ENCODE data around the gene CELSR1.

The CELSR1 gene

DNA sequence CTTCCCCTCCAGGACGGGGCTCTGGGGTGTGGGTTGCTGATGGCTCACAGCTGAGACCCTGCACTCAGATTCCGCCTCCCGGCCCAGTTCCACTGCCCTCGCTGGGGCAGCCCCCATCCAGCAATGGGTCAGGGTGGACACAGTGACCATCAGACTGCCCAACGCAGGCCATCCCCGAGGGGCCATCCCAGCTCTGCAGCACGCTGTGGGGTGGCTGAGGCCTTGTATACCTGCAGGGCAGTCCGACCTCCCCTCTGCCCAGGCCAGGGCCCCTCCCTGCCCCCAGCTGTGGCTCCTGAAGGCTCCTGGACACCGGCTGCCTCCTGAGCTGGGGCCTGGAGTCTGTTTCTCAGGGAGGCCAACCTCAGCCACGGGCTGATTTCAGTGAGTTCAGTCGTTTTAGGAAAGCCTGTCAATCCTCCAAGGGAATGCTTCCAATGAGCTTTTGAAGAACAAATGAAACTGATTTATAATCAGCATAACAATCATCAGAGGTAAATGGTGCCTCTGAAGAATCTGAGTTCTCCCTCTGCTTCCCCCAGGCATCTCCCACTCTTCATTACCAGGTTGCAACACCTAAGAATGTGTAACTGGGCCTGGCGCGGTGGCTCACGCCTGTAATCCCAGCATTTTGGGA is 95.1 kb downstream of the CELSR1 start:
- DNase-seq (ENCODE audit: low spot score), result no peak

DNA sequence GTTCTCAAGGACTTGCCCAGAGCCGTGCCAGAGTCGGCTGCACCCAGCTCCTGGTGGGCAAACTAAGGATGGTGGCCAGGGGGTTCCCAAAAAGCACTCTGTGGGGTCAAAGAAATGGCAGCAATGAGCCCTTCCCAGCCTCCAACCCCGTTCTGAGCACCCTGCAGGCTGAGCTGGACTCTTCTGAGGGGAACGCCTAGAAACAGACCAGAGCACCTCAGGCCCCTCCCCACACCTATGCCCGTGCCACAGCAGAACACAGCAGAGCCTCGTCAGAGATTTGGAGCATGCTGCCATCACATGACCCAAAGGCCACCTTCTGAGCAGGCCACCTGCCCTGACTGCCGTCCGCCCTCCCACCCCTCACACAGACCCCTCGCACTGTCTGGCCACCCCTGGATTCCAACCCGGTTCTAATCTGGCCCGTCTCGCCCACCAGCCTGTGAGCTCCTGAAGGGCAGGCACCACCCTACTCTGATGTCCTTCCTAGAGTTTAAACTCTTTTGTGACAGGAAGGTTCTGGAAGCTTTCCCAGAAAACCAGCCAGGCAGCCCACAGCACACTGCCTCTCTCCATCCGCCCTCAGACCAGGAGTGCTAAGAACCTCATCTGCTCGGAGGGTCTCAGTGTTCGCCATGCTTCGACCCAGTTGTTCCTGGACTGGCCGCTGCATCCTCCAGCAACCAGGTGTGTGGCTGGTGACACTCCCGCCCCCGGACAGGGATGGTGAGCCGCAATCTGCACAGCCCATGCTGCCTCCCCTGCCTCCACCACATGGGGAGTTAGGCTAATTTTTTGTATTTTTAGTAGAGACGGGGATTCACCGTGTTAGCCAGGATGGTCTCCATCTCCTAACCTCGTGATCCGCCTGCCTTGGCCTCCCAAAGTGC is 97.6 kb downstream of the CELSR1 start:
- no peak for DNase-seq (ENCODE audit: low spot score)

DNA sequence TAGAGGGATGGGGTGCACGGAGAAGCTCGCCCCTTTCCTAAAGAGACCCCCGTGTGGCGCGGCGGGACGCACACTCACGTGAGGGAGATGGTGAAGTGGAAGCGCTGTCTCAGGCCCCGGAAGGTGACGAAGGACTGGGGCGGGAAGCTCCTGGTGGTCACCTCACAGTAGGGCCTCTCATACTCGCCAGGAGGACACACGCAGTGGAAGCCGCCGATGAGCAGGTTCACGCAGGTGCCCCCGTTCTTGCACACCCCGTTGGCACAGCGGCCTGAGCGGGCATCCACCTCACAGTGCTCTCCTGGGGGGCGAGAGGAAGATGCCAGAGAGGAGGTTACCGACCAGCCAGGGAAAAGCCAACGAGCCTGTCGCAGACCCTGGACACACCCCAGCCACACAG is 98.3 kb downstream of the CELSR1 start:
- no peak for DNase-seq (ENCODE audit: low spot score)

DNA sequence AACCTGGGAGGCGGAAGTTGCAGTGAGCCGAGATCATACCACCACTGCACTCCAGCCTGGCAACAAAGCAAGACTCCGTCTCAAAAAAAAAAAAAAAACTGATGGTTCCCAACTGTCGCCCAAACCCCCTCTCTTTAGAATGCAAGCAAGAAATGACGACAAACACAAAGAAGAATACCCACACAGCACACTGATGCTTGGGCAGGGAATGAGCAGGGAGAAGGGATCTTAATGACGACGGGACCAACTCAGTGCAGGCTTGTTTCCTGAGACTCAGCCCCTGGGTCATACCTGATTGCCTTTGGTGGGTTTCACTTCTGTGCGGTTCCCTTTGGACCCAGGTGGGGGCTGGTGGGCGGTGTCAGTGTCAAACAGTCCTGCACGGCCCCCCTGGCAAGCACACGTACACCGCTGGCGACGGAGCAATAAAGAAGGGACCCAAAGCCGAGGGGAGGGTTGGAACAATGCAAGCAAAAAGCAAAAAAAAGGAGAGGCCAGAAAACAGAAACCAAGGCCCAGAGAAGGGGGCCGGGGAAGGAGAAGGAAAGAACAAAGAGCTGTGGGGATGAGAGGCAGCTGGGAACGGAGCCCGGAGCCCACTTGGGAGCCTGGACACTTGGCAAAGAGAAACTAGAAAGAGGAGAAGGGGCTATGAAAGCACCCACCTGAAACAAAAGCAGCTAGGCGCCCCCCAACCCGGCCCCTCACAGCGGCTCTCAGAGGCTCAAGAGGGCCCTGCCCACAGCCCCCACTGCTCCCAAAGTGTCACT is 99.6 kb downstream of the CELSR1 start:
- DNase-seq (ENCODE audit: low spot score), result no peak

DNA sequence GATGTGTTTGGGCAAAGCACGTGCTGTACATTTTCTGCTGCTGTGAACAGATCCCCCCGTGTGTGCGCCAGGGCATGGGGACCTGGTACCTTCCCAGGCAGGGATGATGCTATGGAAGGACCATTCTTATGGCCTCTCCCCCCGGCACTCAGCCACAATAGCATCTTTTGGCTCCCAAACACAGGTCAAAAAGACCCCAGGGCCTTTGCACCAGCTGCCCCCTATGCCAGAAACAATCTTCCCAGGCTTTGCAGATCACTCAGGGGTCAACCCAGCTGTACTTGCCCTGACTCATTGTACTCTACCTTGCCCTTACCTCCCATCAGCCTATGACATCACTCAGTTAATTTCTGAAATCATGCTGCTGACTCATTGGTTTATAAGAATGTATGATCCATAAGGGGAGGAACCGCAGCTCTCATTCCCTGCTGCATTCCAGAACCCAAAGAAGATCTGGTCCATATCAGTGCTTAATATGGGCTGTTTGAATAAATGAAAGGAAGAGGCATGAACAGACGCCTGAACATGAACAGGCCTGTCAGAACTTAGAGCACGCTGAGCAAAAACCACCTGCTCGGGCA is 100.7 kb downstream of the CELSR1 start:
- DNase-seq (ENCODE audit: low spot score), result peak; percentile 10

DNA sequence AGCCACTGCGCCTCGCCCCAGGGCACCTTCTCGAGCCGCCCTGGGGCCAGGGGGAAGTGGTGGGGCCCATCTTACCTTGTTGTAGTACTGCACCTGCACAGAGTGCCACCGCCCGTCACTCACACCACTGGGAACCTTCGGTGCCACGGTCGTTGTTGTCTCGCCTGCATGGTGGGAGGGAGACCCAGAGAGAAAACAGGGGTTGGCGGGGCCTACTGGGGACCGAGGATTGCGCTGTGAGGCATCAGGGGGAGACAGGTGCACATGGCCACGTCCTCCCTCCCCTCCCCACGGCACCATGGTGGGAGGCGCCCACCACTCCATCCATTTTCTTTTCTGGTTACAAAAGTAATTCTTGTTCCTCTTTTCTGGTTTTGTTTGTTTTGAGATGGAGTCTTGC is 104.1 kb downstream of the CELSR1 start:
- no peak for DNase-seq (ENCODE audit: low spot score)

DNA sequence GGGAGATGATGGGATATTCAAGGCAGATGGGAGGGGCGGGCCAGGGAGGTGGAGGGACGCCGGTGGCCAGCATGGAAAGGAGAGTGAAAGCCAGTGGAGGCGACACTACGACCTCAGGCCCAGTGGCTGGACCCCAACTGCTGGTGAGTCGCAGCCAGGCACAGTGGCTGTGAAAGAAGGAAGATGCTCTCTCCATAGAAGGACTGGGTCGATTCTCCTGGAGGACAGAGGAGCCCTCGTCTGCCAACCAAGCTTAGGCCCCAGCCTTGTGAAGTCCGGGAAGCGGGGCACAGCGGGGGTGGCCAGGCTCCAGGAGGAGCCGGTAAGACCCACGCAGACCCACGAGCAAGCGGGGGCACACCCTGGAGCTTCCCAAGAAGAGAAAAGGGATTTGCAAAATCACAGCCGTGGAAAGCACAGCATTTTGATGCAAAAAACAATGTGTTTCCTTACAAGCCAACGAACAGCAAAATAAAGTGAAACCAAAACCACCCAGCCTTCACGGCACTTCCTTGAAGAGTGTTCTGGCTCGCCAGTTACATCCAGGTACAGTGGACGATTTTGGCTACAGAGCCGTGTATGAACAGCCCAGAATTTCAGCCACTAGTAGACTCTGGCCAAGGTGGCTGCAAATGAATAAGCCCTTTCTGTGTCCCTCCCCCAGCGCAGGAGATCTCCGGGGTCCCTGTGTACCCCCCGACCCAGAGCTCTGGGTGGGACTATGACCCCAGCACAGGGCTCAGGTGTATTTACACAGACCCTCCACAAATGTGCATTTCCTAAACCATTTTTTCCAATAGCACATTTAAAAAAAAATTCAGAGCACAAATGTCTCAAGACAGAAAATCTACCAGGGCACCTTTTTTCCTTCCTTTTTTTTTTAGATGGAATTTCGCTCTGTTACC is 105.0 kb downstream of the CELSR1 start:
- no peak for DNase-seq (ENCODE audit: low spot score)

DNA sequence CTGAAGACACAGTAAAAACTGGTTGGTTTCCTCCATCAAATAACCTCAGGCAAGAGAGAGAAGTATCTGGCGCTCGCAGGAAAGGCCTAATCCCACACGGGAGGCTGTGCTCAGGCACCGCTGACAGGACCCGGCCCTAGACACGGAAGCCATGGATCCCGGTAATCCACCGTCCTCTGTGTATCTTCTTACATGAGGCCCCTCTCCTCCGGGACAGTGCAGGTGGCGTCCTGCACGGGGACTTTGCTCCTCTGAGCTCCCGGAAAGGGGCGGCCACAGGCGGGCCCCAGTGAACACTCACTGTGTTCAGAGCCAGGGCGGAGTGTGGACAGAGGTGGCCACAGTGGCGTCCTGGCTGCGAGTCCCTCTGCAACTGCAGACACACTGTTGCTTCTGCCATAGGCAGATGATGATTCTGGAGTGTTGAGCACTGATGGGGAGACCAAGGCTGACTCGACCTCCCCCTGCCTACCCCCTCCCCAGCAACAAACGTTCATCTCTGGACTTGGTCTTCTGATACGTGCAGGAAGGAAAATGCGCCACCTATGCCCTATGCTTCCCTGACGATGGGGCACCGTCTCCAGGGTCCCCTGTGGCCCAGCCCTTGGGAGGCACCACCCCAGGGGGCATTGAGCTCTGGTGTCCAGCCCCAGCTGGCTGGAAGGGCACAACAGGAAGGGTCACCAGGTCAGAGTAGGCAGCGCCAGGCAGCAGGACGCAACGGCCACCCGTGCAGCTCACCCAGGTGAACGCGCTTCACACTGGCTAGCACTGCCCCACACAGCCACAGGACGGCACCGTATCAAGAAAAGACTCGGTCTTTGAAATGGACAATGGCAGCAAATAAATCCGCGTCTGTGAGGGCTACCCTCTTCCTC is 106.2 kb downstream of the CELSR1 start:
- no peak for DNase-seq (ENCODE audit: low spot score)

DNA sequence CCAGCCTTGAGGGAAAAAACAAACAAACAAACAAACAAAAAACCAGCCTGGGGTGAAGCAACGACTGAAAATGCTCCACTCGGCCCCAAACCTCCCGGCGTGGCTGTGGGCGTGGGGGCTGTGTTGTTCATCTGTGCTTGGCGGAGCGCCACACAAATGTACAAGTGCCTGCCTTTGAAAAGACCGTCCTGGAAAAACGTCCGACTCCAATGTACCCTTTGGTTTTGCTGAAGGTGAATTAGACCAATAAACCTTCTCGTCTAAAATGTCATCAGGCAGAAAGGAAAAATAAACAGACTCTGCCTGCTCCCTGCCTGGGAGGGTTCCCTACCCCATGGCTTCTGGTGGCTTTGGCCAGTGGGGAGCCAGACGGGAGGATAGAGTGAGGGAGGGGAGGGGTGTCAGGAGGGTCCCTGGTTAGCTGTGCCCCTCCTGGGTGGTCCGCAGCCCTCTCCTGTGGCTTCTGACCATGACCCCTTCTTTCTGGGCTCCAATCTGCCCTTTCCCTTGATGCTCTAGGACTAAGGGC is 108.0 kb downstream of the CELSR1 start:
- DNase-seq (ENCODE audit: low spot score), result no peak

DNA sequence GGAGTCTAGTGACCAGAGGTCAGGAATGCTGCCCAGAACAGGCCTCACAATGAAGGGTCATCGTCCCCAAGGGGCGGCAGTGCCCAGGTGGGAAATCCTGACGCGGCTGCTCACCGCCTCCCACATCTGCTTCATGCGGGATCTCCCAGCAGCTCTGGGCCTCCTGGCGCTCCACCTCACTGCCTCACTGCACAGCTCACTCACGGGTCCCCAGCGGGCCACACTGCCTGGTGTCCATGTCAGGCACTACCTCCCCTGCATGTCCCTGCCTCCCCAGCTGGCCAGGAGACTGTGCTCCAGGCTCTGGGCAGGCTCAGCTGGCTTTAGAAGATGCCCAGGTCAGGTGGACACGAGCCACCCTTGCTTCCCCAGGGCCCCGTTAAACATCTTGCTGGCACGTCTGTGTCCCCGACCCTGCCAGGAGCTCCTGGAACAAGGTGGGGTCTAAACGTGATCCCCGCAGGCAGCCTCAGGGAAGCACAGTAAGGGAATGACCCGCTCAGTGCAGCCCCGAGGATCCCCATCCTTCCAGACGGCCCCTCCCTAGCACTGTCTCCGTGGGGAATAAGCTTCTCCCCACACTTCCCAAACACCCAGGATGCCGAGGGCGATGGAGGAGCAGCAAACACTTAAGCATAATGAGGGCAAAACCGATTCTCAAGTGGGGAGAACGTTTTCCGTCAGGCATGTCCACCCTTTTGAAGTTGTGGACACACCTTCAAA is 108.7 kb downstream of the CELSR1 start:
- DNase-seq (ENCODE audit: low spot score), result no peak

DNA sequence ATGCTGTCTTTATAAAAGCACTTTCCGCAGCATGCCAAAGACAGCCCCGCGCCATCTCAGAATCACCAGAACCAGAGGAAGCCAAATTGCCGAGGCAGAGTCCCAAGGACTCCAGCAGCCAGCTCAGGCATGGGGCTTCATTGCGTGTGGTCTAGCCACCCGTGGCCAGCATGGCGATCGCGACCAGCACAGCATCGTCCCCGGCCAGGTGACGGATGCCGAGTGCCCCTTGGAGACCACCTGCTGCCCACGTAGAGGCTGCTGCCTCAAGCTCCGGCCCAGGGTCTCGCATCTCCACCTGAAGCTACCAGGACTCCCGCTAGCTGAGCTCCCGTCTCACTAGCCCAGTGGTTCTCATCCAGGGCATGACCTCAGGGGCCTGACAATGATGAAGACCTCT is 109.2 kb downstream of the CELSR1 start:
- DNase-seq (ENCODE audit: low spot score), result no peak

DNA sequence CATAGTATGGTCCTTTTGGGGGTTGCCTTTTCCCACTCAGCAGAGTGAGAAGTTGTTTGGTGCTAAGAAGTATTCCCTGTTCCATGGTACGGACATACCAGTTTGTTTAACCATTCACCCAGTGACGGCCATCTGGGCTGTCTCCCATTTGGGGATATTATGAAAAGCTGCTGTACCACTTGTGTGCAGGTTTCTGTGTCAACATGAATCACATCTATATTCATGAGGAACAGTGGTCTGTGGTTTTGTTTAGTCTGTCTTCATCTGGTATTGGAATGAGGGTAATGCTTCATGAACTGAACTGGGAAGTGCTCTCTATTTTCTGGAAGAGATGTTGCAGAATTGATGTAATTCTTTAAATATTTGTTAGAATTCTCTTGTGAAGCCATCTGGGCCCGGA is 112.4 kb downstream of the CELSR1 start:
- no peak for DNase-seq (ENCODE audit: low spot score)

DNA sequence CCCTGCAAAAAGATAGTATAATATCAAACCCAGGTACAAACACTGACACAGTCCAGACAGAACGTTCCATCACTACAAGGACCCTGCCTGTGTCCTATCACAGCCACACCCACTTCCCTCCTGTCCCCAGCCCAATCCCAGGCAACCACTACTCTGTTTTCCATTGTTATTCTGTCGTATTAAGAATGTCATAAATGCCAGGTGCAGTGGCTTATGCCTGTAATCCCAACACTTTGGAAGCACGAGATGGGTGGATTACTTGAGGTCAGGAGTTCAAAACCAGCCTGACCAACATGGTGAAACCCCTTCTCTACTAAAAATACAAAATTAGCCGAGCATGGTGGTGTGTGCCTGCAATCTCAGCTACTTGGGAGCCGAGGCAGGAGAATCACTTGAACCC is 112.9 kb downstream of the CELSR1 start:
- no peak for DNase-seq (ENCODE audit: low spot score)

DNA sequence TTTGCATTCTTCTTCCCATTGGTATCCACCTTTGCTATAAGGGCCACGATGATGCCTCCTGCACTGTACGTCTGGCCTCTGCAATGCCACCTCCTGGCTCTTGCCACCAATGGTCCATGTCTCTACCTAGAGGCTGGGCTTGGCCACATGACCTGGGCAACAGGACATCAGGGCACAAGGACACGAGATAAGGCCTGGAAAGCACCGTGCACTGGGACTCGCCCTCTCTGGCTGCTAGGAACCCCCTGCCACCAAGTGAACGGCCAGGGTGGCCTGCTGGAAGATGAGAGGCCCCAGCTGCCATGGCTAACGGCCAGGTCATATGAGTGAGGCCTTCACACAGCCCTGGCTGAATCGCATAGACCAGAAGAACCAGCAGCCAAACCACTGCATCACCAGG is 114.5 kb downstream of the CELSR1 start:
- no peak for DNase-seq (ENCODE audit: low spot score)

DNA sequence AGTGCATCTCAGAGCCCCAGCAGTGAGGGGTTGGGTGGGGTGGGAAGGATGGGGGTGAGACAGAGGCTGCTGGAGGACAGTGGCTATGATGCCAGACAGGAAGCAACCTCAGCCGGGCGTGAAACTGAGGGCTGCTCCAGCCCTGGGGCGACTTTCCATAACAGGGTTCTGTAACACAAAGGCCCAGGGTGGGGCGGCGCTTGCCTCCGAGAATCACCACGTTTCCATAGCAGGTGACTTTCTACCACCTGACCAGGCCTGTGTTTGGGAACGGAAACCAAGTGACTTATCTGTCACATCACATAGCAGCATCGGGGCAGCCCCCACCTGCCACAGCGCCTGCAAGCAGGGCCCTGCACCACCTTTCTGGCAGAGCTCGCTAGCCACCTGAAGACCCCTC is 116.2 kb downstream of the CELSR1 start:
- no peak for DNase-seq (ENCODE audit: low spot score)

DNA sequence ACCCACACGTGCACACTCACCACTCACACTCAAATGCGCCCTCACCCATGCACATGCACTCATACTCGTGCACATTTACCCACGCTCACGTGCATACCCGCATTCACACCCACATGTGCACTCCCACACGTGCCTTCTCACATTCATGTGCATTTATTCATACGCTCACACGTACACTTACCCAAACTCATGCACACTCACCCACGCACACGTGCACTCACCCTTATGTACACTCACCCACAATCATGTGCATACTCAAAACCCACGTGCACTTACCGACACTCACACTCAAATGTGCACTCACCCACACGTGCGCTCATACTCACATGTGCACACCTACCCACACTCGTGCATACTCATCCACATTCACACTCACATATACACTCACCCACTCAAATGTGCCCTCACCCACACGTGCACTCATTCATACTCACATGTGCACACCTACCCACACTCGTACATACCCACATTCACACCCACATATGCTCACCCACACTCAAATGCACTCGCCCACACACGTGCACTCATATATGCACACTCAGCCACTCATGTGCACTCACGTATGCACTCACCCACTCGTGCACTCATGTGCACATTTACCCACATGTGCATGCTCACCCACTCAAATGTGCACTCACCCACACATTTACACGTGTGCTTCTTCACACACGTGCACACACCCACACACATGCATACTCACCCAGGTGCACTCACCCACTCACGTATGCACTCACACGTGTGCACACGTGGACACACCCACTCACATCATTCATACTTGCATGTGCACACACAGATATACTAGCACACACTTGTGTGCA is 117.5 kb downstream of the CELSR1 start:
- no peak for DNase-seq (ENCODE audit: low spot score)

DNA sequence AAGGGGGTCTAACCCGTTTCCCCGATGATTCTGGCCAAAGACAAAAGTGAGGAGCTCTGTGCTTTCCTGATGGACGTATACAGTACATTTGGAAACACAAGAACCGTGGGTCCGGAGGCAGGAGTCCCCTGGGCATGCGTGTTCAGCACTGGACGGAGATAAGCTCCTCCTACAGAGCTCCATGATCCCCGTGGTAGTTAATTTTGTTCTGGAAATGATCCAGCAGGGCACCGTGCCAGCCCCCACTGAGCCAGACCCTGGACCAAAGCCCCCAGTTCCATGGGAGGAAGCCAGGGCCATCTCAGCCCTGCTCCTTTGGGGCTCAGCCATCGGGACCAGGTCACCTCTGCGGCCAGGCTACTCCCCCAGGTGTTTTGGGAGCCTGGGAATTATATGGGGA is 118.6 kb downstream of the CELSR1 start:
- DNase-seq (ENCODE audit: low spot score), result no peak

DNA sequence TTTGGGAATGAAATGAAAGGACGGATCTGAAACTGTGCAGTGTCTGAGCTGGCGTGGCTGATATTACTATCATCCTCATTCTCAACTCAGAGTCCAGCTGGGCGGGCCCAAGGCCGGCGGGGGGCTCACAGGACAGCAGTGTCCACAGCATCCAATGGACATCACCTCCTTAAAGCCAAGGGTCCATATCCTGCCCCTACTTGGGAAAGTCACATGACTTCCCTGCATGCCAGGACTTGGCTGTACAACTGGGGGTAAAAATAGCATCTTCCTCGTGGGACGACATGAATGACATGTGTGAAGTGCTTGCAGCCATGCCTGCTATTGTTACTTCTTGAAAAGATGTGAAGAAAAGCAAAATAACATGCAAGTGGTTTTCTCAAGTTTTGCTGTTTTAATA is 119.7 kb downstream of the CELSR1 start:
- DNase-seq (ENCODE audit: low spot score), result no peak

Measured in SW480 (cell line).